GM12875 (cell line): Measurements from ENCODE around the gene UBXN6.

Experiments used
- H3K4me3 ChIP-seq: one replicate; pipeline ENCODE4 v1.5.1; 2011; ENCODE audit warnings: low read depth, low read length, control low read depth
- TF ChIP-seq, protein P1 (sequence below): IDR thresholded peaks from 2 replicates; pipeline ENCODE4 v1.5.1; 2011; ENCODE audit warnings: low read depth, mild to moderate bottlenecking, control low read depth, inconsistent platforms, low read length, moderate library complexity, borderline replicate concordance; ENCODE audit not compliant: insufficient read depth

Gene UBXN6

DNA sequence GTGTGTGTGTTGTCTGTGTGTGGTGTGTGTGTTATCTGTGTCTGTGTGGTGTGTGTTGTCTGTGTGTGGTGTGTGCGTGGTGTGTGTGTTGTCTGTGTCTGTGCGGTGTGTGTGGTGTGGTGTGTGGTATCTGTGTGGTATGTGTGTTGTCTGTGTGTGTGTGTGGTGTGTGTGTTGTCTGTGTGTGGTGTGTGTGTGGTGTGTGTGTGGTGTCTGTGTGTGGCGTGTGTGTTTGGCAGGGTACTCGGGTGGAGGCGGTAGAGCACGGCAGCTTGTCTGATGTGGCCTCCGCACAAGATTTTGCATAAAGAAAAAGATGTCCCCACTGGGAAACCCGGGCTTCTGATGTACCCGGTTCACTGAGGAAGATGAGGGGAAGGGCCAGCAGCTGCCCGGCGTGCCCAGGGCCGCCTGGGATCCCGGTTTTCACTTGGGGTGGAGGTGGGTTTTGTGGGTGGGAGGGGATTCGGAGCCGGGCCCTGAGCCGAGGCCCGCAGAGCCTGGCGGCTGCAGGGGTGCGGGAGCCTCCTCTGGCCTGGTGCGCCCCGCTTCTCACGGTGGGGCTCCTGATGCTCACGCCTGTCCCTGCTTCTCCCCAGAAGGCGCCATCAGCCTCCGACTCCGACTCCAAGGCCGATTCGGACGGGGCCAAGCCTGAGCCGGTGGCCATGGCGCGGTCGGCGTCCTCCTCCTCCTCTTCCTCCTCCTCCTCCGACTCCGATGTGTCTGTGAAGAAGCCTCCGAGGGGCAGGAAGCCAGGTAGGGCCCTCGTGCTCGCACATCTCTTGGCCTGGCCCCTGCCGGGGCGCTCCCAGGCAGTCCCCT is 35.7 kb upstream of the UBXN6 start:
- TF ChIP-seq, protein P1, sequence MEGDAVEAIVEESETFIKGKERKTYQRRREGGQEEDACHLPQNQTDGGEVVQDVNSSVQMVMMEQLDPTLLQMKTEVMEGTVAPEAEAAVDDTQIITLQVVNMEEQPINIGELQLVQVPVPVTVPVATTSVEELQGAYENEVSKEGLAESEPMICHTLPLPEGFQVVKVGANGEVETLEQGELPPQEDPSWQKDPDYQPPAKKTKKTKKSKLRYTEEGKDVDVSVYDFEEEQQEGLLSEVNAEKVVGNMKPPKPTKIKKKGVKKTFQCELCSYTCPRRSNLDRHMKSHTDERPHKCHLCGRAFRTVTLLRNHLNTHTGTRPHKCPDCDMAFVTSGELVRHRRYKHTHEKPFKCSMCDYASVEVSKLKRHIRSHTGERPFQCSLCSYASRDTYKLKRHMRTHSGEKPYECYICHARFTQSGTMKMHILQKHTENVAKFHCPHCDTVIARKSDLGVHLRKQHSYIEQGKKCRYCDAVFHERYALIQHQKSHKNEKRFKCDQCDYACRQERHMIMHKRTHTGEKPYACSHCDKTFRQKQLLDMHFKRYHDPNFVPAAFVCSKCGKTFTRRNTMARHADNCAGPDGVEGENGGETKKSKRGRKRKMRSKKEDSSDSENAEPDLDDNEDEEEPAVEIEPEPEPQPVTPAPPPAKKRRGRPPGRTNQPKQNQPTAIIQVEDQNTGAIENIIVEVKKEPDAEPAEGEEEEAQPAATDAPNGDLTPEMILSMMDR = no peak
- H3K4me3 ChIP-seq = no peak overlapping the region

DNA sequence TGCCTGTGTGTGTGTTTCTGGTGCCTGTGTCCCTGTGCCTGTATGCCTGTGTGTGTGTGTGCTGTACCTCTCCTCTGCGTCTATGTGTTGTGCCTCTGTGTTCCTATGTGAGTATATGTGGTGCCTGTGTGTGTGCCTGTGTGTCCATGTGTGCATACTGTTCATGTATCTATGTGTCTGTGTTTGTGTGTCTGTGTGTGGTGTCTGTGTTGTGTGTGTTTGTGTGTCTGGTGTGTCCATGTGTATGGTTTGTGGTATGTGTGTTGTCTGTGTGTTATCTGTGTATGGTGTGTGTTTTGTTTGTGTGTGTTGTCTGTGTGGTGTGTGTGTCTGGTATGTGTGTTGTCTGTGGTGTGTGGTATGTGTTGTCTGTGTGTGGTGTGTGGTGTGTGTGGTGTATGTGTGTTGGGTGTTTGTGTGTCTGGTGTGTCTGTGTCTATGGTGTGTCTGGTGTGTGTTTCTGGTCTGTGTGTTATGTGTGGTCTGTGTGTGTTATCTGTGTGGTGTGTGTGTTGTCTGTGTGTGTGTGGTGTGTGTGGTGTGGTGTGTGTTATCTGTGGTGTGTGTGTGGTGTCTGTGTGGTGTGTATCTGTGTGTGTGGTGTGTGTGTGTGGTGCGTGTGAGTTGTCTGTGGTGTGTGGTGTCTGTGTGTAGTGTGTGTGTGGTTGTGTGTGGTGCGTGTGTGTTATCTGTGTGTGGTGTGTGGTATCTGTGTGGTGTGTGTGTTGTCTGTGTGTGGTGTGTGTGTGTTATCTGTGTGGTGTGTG is 34.9 kb upstream of the UBXN6 start:
- TF ChIP-seq, protein P1 = no peak
- H3K4me3 ChIP-seq = no peak overlapping the region

DNA sequence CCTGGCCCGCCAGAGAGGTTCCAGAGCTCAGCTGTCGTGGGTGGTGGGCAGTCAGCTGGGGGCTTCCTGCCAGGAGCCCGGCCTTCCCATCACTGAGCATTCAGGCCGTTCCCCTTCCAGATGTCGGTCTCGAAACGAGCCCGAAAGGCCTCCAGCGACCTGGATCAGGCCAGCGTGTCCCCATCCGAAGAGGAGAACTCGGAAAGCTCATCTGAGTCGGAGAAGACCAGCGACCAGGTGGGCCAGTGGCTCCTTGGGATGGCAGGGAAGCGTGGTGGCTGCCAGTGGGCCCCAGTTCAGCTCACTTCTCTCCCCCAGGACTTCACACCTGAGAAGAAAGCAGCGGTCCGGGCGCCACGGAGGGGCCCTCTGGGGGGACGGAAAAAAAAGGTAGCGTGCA is 33.9 kb upstream of the UBXN6 start:
- TF ChIP-seq, protein P1 = no peak
- H3K4me3 ChIP-seq = no peak overlapping the region

DNA sequence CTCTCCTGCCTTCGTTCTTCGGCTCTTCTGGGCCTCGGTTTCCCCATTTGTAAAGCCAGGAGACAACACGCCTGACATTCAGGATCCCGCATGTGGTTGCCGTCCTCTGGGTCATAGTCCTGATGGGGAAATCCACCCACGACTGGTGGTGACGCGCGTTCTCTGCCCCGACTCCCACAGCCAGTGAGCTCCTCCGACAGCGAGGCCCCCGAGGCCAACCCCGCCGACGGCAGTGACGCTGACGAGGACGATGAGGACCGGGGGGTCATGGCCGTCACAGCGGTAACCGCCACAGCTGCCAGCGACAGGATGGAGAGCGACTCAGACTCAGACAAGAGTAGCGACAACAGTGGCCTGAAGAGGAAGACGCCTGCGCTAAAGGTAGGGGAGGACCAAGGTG is 30.9 kb upstream of the UBXN6 start:
- TF ChIP-seq, protein P1 = no peak
- H3K4me3 ChIP-seq = no peak overlapping the region

DNA sequence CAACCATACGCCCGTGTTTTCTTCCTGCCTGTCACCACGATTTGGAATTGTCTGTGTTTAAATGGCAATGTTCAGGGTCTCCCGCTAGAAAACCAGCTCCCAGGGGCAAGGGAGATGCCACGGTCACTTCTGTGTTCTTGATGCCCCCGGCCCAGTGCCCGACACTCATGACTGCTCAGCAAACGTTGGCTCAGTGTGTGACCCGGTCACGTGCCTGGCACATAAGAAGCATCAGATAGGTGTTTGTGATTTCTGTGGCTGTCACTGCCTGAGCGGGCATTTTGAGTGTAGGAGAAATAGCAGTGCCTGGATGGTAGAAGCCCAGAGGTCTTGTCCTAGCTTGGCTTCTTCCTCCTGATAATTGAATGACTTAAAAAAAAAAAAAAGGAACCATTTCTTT is 30.0 kb upstream of the UBXN6 start:
- TF ChIP-seq, protein P1 = no peak
- no peak overlapping the region for H3K4me3 ChIP-seq

DNA sequence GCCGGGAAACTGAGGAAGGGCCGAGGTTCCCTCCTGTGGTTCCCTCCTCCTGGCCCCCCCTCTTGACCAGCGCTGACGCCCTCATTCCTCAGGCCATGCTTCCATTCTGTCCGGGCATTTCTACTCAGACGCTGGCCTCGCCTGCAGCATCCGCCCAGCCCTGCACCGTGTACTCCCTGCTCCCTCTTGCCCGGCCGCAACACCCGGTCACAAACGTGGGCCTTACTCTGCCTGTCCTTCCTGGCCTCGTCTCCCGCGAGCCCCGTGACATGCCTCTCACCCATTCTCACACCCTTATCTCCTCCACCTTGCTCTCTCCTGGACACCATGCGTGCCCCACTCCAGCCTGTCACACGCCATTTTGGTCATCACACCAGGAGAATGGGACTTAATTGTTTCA is 25.8 kb upstream of the UBXN6 start:
- TF ChIP-seq, protein P1 = no peak
- H3K4me3 ChIP-seq = no peak overlapping the region
